ENCODE results near the gene SKAP2.
A peak's percentile ranks its signal among the peaks of the same experiment; 100 is the strongest.

Gene SKAP2

DNA sequence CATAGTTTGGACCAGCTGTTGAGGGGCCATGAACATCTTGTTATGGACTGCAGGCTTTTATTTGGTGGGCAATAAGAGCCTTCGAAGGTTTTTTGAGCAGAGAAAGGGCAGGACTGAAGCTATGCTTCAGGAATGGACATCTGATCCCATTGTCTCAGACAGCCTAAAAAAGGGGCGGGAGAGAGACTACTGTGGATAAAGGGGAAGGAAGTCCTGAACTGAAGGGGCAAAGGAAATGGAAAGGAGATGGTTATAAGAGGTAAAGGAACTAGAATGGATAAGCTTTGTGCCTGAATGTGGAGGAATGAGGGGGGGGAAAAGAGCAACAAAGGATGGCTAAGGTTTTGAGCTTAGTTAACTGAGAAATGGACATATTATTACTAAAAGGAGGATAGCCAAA is 172.5 kb downstream of the SKAP2 start:
- no peaks in the 10 kb centered on the region for H3K9me3 ChIP-seq
- in situ Hi-C loops (cut with MboI; ENCODE audit: low sequenced_read_pairs): no loop called here
- DNase-seq (ENCODE audit: low spot score in 2 of 2): no peak

DNA sequence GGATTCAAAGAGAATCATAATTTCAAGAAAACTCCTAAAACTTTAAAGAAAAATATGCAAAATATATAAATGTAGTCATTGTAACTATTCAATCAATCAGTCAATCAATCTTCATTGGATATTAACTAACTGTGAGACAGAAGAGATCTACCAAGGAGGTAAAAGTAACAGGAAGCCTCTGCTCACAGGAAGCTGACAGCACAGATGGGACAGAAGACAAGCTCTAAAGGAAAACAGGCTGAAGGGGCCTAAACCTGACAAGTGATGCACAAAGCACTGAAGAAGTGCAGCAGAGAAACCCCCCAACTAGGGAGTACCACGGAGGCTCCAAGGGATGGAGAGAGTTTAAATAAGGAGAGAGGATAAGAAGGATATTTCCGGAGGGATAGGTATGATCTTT is 173.0 kb downstream of the SKAP2 start:
- H3K36me3 ChIP-seq (replicated peaks): no peaks in the 10 kb centered on the region
- H3K27me3 ChIP-seq (ENCODE audit: low read depth): no peaks in the 10 kb centered on the region
- no peaks in the 10 kb centered on the region for H3K9me3 ChIP-seq
- DNase-seq (ENCODE audit: low spot score in 2 of 2): no peak
- in situ Hi-C loops (cut with MboI; ENCODE audit: low sequenced_read_pairs): no loop called here
- no peak overlapping the region for H3K4me3 ChIP-seq
- peaks cover 10% of the 10 kb centered on the region for H3K4me1 ChIP-seq

More for the DNA sequence above, 172.5 kb downstream of the SKAP2 start:
- peaks cover 5% of the 10 kb centered on the region; the same call in 1 of the 2 replicates for H3K4me1 ChIP-seq
- no peaks in the 10 kb centered on the region for H3K27me3 ChIP-seq (ENCODE audit: low read depth)
- H3K4me3 ChIP-seq: no peak overlapping the region
- no peaks in the 10 kb centered on the region for H3K36me3 ChIP-seq (replicated peaks)

DNA sequence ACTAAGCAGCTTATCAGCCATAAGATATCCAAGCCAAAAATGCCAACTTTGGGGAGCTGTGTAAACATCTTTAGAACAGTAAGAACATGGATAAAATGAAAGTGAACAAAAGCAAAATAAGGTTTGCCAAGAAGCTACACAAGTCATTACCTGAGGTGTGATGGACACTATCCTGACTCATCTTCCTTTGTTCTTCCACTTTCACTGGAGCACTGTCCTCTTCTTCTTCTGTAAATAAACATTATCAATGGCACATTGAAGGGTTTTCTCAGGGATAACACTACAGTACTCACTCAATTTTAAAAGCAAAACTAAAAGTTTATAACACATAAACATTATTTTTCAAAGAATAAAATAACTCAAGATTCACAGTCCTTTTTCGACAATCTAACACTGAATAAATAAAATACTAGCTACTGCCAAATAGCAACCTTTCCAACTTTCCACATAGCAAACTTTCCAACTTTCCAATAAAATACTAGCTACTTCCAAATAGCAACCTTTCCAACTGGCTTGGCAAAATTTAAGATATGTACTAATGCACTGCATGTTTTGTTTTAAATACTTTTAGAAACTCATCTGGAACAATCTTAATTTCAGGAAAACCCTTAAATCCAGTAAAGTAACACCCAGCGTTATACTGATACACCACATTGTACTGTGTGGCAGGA is 174.1 kb downstream of the SKAP2 start:
- no peaks in the 10 kb centered on the region for H3K36me3 ChIP-seq (replicated peaks)
- H3K9me3 ChIP-seq: no peaks in the 10 kb centered on the region
- no peak for DNase-seq (ENCODE audit: low spot score in 2 of 2)
- H3K4me3 ChIP-seq: no peak overlapping the region
- in situ Hi-C loops (cut with MboI; ENCODE audit: low sequenced_read_pairs): no loop called here
- peaks cover 8% of the 10 kb centered on the region for H3K4me1 ChIP-seq
- H3K27me3 ChIP-seq (ENCODE audit: low read depth): no peaks in the 10 kb centered on the region

DNA sequence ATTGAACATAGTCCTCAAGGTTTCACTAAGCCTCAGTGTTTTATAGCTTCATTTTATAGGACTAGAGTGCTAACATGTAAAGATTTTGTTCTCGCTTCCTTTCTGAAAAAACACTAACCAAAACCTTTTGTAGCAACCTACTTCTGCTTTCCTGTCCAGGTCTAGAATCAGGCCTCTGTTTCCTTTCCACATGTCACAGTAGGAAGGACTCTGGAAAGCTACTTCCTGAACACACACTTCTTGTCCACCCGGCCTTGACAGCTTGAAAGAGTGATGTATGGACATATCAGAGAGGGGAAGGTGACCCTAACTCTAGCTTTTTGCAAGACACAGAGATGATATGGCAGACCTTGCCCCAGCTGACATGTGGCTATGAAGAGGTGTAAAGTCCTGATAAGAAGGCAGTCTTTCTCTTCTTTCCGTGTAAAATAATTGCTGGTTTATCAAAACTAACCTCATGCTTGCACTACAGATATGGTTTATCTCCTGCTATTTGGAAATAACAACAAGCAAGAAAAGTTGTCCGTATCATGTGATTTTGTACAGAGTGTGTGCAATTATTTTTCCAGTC is 175.4 kb downstream of the SKAP2 start:
- Histone ChIP-seq H3K27me3 (ENCODE audit: low read depth) (no peaks in the 10 kb centered on the region), H3K4me3 (no peak overlapping the region), H3K9me3 (no peaks in the 10 kb centered on the region), H3K36me3 (replicated peaks) (no peaks in the 10 kb centered on the region), H3K4me1 (peaks cover 15% of the 10 kb centered on the region)
- in situ Hi-C loops (cut with MboI; ENCODE audit: low sequenced_read_pairs): no loop called here
- no peak for DNase-seq (ENCODE audit: low spot score in 2 of 2)

DNA sequence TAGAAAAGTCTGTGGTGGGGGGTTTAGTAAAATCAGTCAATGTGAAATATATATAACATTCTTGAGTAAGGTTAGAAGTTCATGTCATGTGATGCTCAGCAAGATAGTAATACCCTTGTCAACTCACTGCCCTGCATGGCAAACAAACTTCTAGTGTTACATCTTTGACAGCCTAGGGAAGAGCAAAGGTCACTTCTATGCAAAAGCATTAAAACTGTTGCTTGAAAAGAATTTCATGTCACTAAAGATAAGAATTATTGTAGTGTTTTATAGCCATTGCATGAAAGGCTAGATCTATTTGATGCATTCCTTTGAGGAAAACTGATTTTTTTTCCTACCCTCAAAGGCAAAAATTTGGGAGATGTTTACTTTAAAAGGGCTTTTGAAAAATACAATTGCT is 176.0 kb downstream of the SKAP2 start:
- H3K27me3 ChIP-seq (ENCODE audit: low read depth): no peaks in the 10 kb centered on the region
- peaks cover 15% of the 10 kb centered on the region for H3K4me1 ChIP-seq
- H3K9me3 ChIP-seq: no peaks in the 10 kb centered on the region
- no peaks in the 10 kb centered on the region for H3K36me3 ChIP-seq (replicated peaks)
- no peak overlapping the region for H3K4me3 ChIP-seq
- DNase-seq (ENCODE audit: low spot score in 2 of 2): no peak
- in situ Hi-C loops (cut with MboI; ENCODE audit: low sequenced_read_pairs): no loop called here

DNA sequence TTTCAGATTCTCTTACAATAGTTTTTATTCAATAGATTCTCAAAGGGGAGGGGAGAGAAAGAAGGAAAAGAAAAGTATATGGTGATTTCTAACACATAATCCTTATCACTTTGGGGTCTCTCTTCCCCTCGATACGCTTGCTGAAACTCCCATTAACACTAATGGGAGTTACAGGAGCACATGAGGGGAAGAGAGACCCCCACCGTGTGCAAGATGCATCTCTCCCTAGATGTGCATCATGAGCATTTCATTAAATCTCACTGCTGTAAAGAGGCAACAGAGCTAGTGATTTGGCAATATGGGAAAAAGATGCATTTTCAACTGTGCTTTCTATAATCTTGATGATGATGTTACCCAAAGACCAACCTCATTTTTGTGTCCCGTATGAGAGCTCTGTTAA is 177.4 kb downstream of the SKAP2 start:
- no peaks in the 10 kb centered on the region for H3K27me3 ChIP-seq (ENCODE audit: low read depth)
- H3K9me3 ChIP-seq: no peaks in the 10 kb centered on the region
- H3K4me1 ChIP-seq: peaks cover 15% of the 10 kb centered on the region
- H3K36me3 ChIP-seq (replicated peaks): no peaks in the 10 kb centered on the region
- no peak overlapping the region for H3K4me3 ChIP-seq
- no peak for DNase-seq (ENCODE audit: low spot score in 2 of 2)
- in situ Hi-C loops (cut with MboI; ENCODE audit: low sequenced_read_pairs): no loop called here

DNA sequence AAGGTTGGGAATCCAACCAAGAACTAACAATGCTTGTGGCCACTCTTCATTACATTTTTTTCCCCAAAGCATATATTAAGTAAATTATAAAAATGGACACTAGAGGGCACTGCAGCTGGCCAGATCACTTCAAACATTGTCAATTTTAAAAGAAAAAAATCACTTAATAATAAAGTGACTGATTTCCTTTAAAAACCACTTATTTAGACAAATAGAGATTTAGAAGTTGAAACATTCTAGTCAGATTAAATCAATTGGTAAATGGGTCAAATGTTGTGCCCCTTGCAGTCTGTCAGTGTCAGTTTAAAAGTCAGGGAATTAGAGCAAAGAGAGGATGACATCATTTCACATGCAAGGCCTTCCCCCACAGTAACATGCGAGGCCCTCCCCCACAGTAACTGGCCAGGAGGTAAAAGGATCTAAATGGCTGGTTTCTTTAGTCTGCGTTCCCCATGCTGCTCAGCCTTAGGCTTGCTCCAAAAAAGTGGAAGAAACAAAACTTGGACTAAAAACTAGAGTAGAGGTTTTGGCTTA is 177.9 kb downstream of the SKAP2 start:
- DNase-seq (ENCODE audit: low spot score in 2 of 2): peak; percentile 73 to 74
- in situ Hi-C loops (cut with MboI; ENCODE audit: low sequenced_read_pairs): no loop called here
- H3K9me3 ChIP-seq: no peaks in the 10 kb centered on the region
- H3K4me3 ChIP-seq: no peak overlapping the region
- H3K36me3 ChIP-seq (replicated peaks): no peaks in the 10 kb centered on the region
- H3K27me3 ChIP-seq (ENCODE audit: low read depth): no peaks in the 10 kb centered on the region
- peaks cover 15% of the 10 kb centered on the region for H3K4me1 ChIP-seq

DNA sequence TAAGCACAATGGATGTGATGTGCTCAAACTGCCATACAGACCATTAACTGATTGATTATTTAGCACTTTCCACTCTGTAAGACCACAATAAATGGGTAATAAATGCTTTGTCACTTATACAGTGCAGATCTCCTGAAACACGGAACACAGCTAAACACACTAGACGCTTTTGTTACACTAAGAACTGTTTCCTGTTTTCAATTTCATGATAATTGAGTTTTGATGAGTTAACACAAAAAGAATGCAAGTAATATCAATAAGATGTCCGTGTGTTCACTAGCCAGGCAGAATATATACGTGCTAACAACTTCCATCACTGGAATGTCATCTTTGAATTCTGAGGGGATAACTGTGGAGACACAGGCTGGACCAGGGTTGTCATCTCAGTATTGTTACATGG is 178.8 kb downstream of the SKAP2 start:
- Histone ChIP-seq H3K4me3 (no peak overlapping the region), H3K36me3 (replicated peaks) (no peaks in the 10 kb centered on the region), H3K27me3 (ENCODE audit: low read depth) (no peaks in the 10 kb centered on the region), H3K9me3 (no peaks in the 10 kb centered on the region), H3K4me1 (peaks cover 15% of the 10 kb centered on the region)
- in situ Hi-C loops (cut with MboI; ENCODE audit: low sequenced_read_pairs): no loop called here
- no peak for DNase-seq (ENCODE audit: low spot score in 2 of 2)

DNA sequence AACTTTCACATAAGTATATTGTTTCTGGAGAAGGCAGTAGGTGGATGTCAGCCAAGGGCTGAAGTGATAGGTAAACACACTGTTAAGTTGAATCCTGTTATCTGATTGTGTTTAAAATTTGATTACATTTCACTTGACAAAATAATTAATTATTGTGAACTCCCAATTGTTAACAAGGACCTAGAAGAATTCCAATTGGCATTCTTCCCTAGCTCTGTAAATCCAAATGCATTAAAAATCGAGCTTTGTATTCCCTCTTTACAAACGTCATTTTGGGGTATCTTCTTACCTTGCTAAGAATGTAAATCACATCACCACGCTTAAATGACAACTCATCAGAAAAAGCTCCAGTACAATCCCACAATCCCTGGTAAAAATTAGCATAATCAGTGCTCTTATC is 179.9 kb downstream of the SKAP2 start:
- no peak for DNase-seq (ENCODE audit: low spot score in 2 of 2)
- Histone ChIP-seq H3K4me3 (no peak overlapping the region), H3K4me1 (peaks cover 15% of the 10 kb centered on the region), H3K9me3 (no peaks in the 10 kb centered on the region), H3K36me3 (replicated peaks) (no peaks in the 10 kb centered on the region), H3K27me3 (ENCODE audit: low read depth) (no peaks in the 10 kb centered on the region)
- in situ Hi-C loops (cut with MboI; ENCODE audit: low sequenced_read_pairs): no loop called here

DNA sequence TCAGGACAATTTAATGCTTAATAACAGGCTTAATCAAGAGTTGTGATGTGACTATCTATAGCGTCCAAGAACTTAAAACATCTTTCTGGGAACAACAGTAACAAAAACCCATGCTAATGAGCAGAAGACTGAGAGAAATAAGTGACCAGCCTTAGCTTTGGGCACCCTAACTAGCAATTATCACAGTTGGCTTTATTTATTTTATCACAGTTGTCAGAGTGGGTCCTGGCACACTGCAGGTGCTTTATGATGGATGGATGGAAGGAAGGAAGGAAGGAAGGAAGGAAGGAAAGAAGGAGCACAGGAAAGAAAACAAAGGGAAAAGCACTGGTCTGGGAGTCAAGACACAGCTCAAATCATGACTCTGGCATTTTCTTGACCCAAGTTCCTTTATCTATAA is 181.1 kb downstream of the SKAP2 start:
- Histone ChIP-seq H3K36me3 (replicated peaks) (no peaks in the 10 kb centered on the region), H3K27me3 (ENCODE audit: low read depth) (no peaks in the 10 kb centered on the region), H3K4me3 (no peak overlapping the region), H3K4me1 (peaks cover 15% of the 10 kb centered on the region), H3K9me3 (no peaks in the 10 kb centered on the region)
- no peak for DNase-seq (ENCODE audit: low spot score in 2 of 2)
- in situ Hi-C loops (cut with MboI; ENCODE audit: low sequenced_read_pairs): no loop called here

DNA sequence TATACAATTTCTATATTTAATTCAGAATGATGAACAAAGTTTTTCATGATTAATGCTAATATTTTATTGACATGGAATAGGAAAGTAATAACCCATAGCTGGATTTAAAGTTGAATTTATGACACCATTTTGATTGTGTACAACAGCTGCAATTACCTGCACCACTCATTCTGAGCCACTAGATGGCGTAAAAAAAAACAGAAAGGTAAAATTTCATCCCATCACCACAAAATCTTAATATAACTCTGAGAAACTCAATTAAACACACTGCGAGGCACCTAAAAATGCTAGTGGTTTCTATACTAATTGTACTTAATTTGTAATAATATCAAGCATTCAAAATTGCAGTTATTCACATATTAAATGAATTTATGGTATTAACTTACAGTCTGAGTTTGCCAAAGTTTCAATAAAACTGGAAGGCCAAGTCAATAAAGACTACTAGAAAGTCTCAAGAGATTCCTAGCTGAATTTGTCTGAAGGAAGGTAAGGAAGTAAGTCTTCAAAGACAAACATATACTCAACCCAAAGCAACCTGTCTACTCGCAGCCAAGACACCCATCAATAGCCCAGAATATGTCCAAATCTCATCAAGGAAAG is 182.5 kb downstream of the SKAP2 start:
- H3K4me1 ChIP-seq: peaks cover 15% of the 10 kb centered on the region
- peak; percentile 22 to 40 for DNase-seq (ENCODE audit: low spot score in 2 of 2)
- no peaks in the 10 kb centered on the region for H3K9me3 ChIP-seq
- in situ Hi-C loops (cut with MboI; ENCODE audit: low sequenced_read_pairs): no loop called here
- H3K27me3 ChIP-seq (ENCODE audit: low read depth): no peaks in the 10 kb centered on the region
- no peaks in the 10 kb centered on the region for H3K36me3 ChIP-seq (replicated peaks)
- H3K4me3 ChIP-seq: no peak overlapping the region

DNA sequence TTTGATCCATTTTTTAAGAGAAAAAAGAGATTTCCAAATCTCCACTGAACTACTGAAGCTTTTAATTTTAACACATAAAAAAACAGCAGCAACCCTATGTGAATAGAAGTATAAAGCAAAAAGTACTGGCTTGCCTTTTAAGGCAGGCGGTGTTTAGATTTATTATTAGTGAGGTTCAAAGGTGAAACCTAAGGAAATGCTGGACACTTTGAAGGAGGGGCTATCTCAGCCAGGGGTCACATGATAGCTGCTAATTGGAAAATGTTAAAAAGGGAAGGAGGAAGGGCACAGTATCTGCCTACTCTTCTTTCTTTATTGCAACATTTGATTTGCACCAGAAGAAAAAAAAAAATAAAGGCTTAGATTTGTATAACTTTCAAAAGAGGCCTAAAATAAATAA is 183.8 kb downstream of the SKAP2 start:
- no peaks in the 10 kb centered on the region for H3K27me3 ChIP-seq (ENCODE audit: low read depth)
- H3K4me3 ChIP-seq: no peak overlapping the region
- no peaks in the 10 kb centered on the region for H3K9me3 ChIP-seq
- no peaks in the 10 kb centered on the region for H3K36me3 ChIP-seq (replicated peaks)
- H3K4me1 ChIP-seq: peaks cover 7% of the 10 kb centered on the region; the same call in 1 of the 2 replicates
- no peak for DNase-seq (ENCODE audit: low spot score in 2 of 2)
- in situ Hi-C loops (cut with MboI; ENCODE audit: low sequenced_read_pairs): no loop called here

DNA sequence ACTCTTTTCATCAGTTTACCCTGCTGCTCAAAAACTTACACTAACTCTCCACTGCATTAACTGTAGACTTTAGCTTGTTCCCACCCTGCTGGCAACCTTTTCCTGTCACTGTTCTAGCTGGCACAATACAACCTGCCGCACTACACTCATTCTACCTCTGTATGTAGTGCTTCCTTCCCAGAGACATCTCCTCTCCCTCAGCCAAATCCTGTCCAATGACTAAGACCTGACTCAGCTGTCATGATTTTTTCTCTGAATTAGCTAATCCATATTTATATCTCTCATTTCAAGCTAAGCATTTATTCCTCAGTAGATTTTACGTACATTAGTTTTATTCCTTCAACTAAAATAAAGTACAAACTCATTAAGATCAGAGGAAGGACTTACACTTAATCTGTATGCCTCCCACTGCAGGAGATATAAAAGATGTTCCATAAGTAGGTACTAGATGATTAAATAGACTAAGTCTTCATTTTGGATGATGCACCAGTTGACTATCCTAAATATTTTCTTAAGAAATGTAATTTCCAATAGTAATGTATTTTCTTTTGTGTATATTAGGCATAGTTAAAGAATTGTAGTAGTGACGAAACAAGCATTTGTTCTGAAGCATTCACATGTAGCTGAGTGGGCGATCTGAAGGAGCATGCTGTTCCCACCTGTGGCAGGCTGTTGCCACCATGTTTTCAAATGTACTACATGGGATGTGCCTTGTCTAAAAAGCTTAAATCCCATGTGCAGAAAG is 189.1 kb downstream of the SKAP2 start:
- in situ Hi-C loops (cut with MboI; ENCODE audit: low sequenced_read_pairs): no loop called here
- Histone ChIP-seq H3K36me3 (replicated peaks) (no peaks in the 10 kb centered on the region), H3K4me1 (no peaks in the 10 kb centered on the region), H3K27me3 (ENCODE audit: low read depth) (no peaks in the 10 kb centered on the region), H3K4me3 (no peak overlapping the region), H3K9me3 (no peaks in the 10 kb centered on the region)
- DNase-seq (ENCODE audit: low spot score in 2 of 2): no peak

DNA sequence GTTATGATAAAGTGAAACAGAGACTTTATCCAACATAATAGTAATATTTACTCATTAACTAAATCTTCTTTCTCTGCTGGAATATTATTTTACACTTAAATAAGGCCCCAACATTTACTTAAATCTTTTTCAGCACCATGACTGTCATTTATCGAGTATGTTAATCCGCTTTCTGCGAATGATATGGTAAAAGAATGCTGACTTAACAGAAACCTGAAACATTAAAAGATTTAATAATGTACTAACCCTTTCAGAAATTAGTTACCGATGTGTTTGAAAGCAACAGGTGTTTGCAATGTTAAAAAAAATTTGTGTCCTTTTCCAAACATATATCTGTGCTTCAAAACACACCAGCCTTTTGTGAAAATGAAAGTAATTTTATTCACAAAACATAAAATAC is 190.5 kb downstream of the SKAP2 start:
- no peak for DNase-seq (ENCODE audit: low spot score in 2 of 2)
- H3K27me3 ChIP-seq (ENCODE audit: low read depth): no peaks in the 10 kb centered on the region
- in situ Hi-C loops (cut with MboI; ENCODE audit: low sequenced_read_pairs): loop anchor here (25.0 kb wide), 1 partner anchor 587 kb away; no protein-coding TSS in a partner anchor
- H3K9me3 ChIP-seq: no peaks in the 10 kb centered on the region
- no peaks in the 10 kb centered on the region for H3K36me3 ChIP-seq (replicated peaks)
- H3K4me1 ChIP-seq: no peaks in the 10 kb centered on the region
- H3K4me3 ChIP-seq: no peak overlapping the region
